Hepatocyte (in vitro differentiated cells): Measurements from ENCODE around the gene ZNF496.

Source experiments
- CTCF ChIP-seq: fragments of 200-600 bp; sonication (generic); IDR thresholded peaks from 2 replicates; pipeline ENCODE4 v1.5.1; 2016; ENCODE audit warnings: antibody characterized with exemption, mild to moderate bottlenecking; ENCODE audit not compliant: poor library complexity
- EZH2phosphoT487 ChIP-seq: fragments of 200-600 bp; sonication (generic); IDR thresholded peaks from one replicate; pipeline ENCODE4 v1.6.1; 2018; ENCODE audit warnings: antibody characterized with exemption, mild to moderate bottlenecking, low read depth, moderate library complexity; ENCODE audit not compliant: unreplicated experiment, severe bottlenecking

- TF ChIP-seq CTCF, result no peak
- no peak for TF ChIP-seq EZH2phosphoT487
Observed at GRCh38 chr1:247290576-247290975, 41.1 kb downstream of the ZNF496 start.
